GM10266 (cell line): Measurements from ENCODE around the gene COQ3.

ENCODE experiments used
- DNase-seq: peaks from one replicate; pipeline ENCODE4 v3.0.0; 2012; ENCODE audit errors: extremely low spot score
- TF ChIP-seq, protein P1 (sequence below): IDR thresholded peaks from 2 replicates; pipeline ENCODE4 v1.5.1; 2012; ENCODE audit warnings: mild to moderate bottlenecking, low read depth; ENCODE audit not compliant: control insufficient read depth, insufficient read depth; ENCODE audit errors: missing control alignments

COQ3 gene

GRCh38 chr6:99415446-99415845 is 21.5 kb upstream of the COQ3 start:
- DNase-seq = no peak
- TF ChIP-seq, protein P1, sequence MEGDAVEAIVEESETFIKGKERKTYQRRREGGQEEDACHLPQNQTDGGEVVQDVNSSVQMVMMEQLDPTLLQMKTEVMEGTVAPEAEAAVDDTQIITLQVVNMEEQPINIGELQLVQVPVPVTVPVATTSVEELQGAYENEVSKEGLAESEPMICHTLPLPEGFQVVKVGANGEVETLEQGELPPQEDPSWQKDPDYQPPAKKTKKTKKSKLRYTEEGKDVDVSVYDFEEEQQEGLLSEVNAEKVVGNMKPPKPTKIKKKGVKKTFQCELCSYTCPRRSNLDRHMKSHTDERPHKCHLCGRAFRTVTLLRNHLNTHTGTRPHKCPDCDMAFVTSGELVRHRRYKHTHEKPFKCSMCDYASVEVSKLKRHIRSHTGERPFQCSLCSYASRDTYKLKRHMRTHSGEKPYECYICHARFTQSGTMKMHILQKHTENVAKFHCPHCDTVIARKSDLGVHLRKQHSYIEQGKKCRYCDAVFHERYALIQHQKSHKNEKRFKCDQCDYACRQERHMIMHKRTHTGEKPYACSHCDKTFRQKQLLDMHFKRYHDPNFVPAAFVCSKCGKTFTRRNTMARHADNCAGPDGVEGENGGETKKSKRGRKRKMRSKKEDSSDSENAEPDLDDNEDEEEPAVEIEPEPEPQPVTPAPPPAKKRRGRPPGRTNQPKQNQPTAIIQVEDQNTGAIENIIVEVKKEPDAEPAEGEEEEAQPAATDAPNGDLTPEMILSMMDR = no peak

- no peak for DNase-seq
- TF ChIP-seq, protein P1 = no peak
Observed at GRCh38 chr6:99412065-99412464, 18.1 kb upstream of the COQ3 start.

- no peak for DNase-seq
- TF ChIP-seq, protein P1 = no peak
Observed at GRCh38 chr6:99409672-99410071, 15.7 kb upstream of the COQ3 start.

DNA sequence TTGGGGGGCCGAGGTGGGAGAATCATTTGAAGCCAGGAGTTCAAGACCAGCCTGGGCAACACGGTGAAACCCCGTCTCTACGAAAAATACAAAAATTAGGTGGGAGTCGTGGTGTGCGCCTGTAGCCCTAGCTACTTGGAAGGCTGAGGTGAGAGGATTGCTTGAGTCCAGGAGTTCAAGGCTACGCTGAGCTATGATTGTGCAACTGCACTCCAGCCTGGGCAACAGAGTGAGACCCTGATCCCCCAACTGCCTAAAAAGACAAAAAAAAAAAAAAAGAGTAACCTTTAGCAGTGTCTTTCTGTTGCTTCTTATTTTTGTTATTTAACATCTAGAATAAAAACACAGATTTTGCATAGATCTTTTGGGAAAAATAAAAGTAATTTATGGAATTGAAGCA is 13.1 kb upstream of the COQ3 start:
- no peak for DNase-seq
- TF ChIP-seq, protein P1 = no peak

DNA sequence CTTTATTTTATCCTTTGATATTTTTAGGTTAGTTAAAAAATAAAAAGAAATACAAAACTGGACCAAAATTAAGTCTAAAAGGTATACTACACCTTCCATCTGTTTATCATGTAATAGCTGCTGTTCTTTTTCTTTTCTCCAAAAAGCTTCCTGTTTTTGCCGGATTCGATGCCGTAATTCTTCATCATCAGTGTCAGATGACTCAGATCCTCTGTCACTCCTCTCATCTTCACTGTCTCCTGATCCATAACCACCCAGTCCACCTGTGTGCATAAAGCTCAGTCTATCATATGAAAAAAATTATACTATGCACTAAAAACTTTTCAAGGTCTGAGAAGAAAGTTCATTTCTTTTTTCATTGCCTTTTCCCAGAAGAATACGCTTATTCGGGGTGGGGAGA is 8.5 kb upstream of the COQ3 start:
- TF ChIP-seq, protein P1 = no peak
- DNase-seq = no peak

DNA sequence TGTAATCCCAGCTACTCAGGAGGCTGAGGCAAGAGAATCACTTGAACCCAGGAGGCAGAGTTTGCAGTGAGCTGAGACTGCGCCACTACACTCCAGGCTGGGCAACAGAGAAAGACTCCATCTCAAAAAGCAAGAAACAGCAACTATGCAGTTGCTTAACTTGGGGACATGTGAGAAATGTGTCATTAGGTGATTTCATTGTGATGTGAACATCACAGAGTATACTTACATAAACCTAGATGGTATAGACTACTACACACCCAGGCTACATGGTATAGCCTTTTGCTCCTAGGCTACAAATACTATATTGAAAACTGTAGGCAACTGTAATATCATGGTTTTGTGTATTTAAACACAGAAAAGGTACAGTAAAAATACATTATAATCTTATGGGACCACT is 3.3 kb upstream of the COQ3 start:
- TF ChIP-seq, protein P1 = no peak
- no peak for DNase-seq

DNA sequence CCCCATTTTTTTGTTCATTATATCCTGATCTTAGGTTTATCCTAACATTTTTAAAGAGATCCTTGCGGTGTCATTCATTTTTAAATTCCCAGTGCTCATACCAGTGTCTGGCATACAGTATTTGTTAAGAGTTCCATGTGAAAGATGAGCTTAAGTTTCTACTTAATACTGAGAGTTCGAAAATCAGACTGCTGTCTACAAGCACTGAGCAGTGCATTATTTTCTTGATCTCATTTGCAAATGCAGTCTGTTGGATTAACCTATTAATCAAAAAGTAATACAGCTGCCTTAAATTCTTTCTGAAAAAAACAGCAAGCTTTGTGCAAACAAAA is 663 bp downstream of the COQ3 start:
- DNase-seq = no peak
- TF ChIP-seq, protein P1 = no peak

DNA sequence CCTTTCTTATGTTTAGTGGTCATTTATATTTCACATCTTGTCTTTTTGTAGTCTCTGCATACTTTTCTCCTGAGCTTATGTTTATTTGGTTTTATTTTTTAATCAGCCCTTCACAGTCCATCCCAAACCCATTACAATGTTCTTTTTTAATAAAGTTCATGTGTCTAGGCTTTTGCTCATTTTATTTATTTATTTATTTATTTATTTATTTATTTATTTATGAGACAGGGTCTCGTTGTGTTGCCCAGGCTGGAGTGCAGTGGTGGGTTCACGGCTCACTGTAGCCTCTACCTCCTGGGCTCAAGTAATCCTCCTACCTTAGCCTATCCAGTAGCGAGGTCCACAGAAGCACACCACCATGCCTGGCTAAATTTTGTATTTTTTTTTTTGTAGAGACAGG is 3.1 kb downstream of the COQ3 start:
- TF ChIP-seq, protein P1 = no peak
- no peak for DNase-seq
